ENCODE data around the gene OR8A1. TPM values are rescaled to one million over a fixed set of nuclear protein-coding genes. Genes with fewer than 3 reads are reported as not detected.

Gene OR8A1
- total and polyA plus RNA-seq, 2 of the 4 experiments (the other 2 are of a cell fraction) = not detected

- H2AK9ac ChIP-seq (replicated peaks; ENCODE audit: low read depth, low read length, poor library complexity) = no peak overlapping the region
- no peak overlapping the region for H2AK5ac ChIP-seq (ENCODE audit: low read depth, low read length)
- no peaks in the 10 kb centered on the region for H3K4me1 ChIP-seq (ENCODE audit: control insufficient read depth, insufficient read depth, low read length)
- dilution Hi-C loops (cut with HindIII; ENCODE audit: low sequenced_read_pairs, unreplicated experiment) (no loop called here), in situ Hi-C loops (cut with MboI; ENCODE audit: low sequenced_read_pairs) (no loop called here), intact Hi-C loops (cut with micrococcal nuclease) (no loop called here)
- H3K4me2 ChIP-seq (ENCODE audit: low read depth, low read length) = no peak overlapping the region
- no peak overlapping the region for H3K18ac ChIP-seq (ENCODE audit: low read depth, low read length)
- no peak overlapping the region for H3K9ac ChIP-seq (ENCODE audit: low read depth, low read length)
- no peaks in the 10 kb centered on the region for H4K20me1 ChIP-seq (ENCODE audit: insufficient read depth, low read length)
- H2AFZ ChIP-seq (replicated peaks; ENCODE audit: low read length, poor library complexity) = no peak overlapping the region
- no peak overlapping the region for H2BK120ac ChIP-seq (ENCODE audit: low read depth, low read length)
- no peak for TF ChIP-seq SMC3 (IDR thresholded peaks at IDR 0.05; ENCODE audit: low read depth, low read length)
- TF ChIP-seq RFX5 (IDR thresholded peaks at IDR 0.05; ENCODE audit: low read depth, low read length) = no peak
- no peak for TF ChIP-seq NFE2L2 (IDR thresholded peaks at IDR 0.05; ENCODE audit: low read depth, low read length)
- TF ChIP-seq, protein P1, sequence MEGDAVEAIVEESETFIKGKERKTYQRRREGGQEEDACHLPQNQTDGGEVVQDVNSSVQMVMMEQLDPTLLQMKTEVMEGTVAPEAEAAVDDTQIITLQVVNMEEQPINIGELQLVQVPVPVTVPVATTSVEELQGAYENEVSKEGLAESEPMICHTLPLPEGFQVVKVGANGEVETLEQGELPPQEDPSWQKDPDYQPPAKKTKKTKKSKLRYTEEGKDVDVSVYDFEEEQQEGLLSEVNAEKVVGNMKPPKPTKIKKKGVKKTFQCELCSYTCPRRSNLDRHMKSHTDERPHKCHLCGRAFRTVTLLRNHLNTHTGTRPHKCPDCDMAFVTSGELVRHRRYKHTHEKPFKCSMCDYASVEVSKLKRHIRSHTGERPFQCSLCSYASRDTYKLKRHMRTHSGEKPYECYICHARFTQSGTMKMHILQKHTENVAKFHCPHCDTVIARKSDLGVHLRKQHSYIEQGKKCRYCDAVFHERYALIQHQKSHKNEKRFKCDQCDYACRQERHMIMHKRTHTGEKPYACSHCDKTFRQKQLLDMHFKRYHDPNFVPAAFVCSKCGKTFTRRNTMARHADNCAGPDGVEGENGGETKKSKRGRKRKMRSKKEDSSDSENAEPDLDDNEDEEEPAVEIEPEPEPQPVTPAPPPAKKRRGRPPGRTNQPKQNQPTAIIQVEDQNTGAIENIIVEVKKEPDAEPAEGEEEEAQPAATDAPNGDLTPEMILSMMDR (conservative IDR thresholded peaks at IDR 0.05; ENCODE audit: low read depth, low read length) = no peak
- TF ChIP-seq RCOR1 (IDR thresholded peaks at IDR 0.05; ENCODE audit: insufficient replicate concordance, low read length) = no peak
- TF ChIP-seq ELK1 (IDR thresholded peaks at IDR 0.05; ENCODE audit: borderline replicate concordance, low read depth, low read length) = no peak
- no peak for TF ChIP-seq MXI1 (IDR thresholded peaks at IDR 0.05; ENCODE audit: borderline replicate concordance, low read depth, low read length)
- TF ChIP-seq BHLHE40 (IDR thresholded peaks at IDR 0.05; ENCODE audit: low read depth, low read length) = no peak
- TF ChIP-seq USF2 (IDR thresholded peaks at IDR 0.05; ENCODE audit: low read depth, low read length) = no peak
- no peak for TF ChIP-seq CEBPB (IDR thresholded peaks at IDR 0.05; ENCODE audit: low read depth, low read length)
- no peak for TF ChIP-seq FOS (IDR thresholded peaks at IDR 0.05; ENCODE audit: low read depth, low read length)
- TF ChIP-seq MAZ (IDR thresholded peaks at IDR 0.05; ENCODE audit: borderline replicate concordance, low read depth, low read length) = no peak
- TF ChIP-seq CHD1 (IDR thresholded peaks at IDR 0.05; ENCODE audit: low read depth, low read length) = no peak
- TF ChIP-seq RAD21 (IDR thresholded peaks at IDR 0.05; ENCODE audit: low read length) = no peak
- H3K27me3 ChIP-seq (ENCODE audit: control insufficient read depth, insufficient read depth, low read length) = peaks cover 2% of the 10 kb centered on the region; the same call in 1 of the 2 replicates
- H3K4ac ChIP-seq (ENCODE audit: low read depth, low read length) = no peak overlapping the region
- no CpG with 5 or more reads among the region's 2 CpGs for WGBS, 2 experiments (ENCODE audit: extremely low coverage in 2 of 2, insufficient read length in 1 of 2)
- H4K8ac ChIP-seq (ENCODE audit: low read depth in 2 of 2, low read length in 2 of 2) = no peak overlapping the region
- no peak overlapping the region for H4K91ac ChIP-seq (ENCODE audit: insufficient read depth, low read depth, low read length)
- no peaks in the 10 kb centered on the region for H3K9me1 ChIP-seq (ENCODE audit: insufficient read depth, low read length)
- H3K14ac ChIP-seq (replicated peaks; ENCODE audit: low read depth, low read length) = no peak overlapping the region
- ATAC-seq (ENCODE audit: low read depth) (no peak), DNase-seq (no peak)
- BruUV-seq (replicated peaks) = no TSS peak
- H2BK15ac ChIP-seq (ENCODE audit: low read depth, low read length) = no peak overlapping the region
- ChIA-PET POLR2A (ENCODE audit: unreplicated experiment) (no interaction called here), CTCF (no interaction called here)
- no peak overlapping the region for H3K56ac ChIP-seq (ENCODE audit: extremely low read depth, insufficient read depth, low read length)
- H4K5ac ChIP-seq (ENCODE audit: low read depth, low read length) = no peak overlapping the region
- no peaks in the 10 kb centered on the region for H3K9me3 ChIP-seq (ENCODE audit: control insufficient read depth, insufficient read depth, low read length)
- no peak overlapping the region for H2BK5ac ChIP-seq (ENCODE audit: low read depth, low read length, poor library complexity, severe bottlenecking)
- no peak overlapping the region for H3K4me3 ChIP-seq (ENCODE audit: insufficient read depth, low read depth, low read length)
- H3K27ac ChIP-seq (ENCODE audit: insufficient read depth, low read length) = no peak overlapping the region
- no peaks in the 10 kb centered on the region for H3K36me3 ChIP-seq (ENCODE audit: control insufficient read depth, insufficient read depth, low read length)
- no peak overlapping the region for H3K23ac ChIP-seq (ENCODE audit: low read depth, low read length)
- H2BK20ac ChIP-seq (ENCODE audit: low read depth, low read length) = no peak overlapping the region
- H3K79me1 ChIP-seq (ENCODE audit: low read depth in 1 of 2, low read length in 2 of 2) = no peaks in the 10 kb centered on the region
Observed at GRCh38 chr11:124610295-124610694, 40.5 kb downstream of the OR8A1 start.
